ENCODE results near the gene RNF144A. TPM values are rescaled to one million over a fixed set of nuclear protein-coding genes. Genes with fewer than 3 reads are reported as not detected.

The RNF144A gene
- total RNA-seq, 1 experiment from 2014 or later, result 13.0 TPM

DNA sequence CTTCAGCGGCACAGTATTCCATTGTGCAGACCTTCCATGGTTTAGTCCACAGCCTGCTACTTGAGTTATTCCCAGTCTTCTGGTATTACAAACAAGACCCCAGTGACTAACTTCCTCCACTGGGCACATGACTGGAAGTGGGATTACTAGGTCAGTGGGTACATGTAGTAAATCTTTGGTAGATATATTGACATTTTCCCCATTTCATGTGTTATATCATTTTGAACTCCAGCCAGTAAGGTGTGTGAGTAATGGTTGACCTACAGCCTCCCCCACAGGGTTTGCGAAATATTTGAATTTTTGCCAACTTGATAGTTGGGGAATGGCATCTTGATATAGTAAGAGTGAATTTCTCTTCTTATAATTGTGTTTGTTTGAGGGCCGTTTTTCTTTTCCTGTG lies 58.8 kb downstream of the RNF144A start:
- Histone ChIP-seq H3K36me3 (ENCODE audit: control insufficient read depth in 1 of 2, insufficient read depth in 2 of 2, low read length in 2 of 2) (no peaks in the 10 kb centered on the region), H3K9ac (ENCODE audit: low read length) (0 out of 2 replicates have a peak overlapping the region, but pooled peaks have one; percentile 18), H3K27ac (ENCODE audit: low read depth, low read length) (no peak overlapping the region), H3K9me3 (ENCODE audit: control insufficient read depth in 1 of 2, insufficient read depth in 1 of 2, low read depth in 1 of 2, low read length in 2 of 2) (no peaks in the 10 kb centered on the region; a peak in 1 of 4 replicates), H3K4me2 (ENCODE audit: low read length) (peak overlapping the region; percentile 67), H3K4me1 (ENCODE audit: control insufficient read depth in 1 of 2, insufficient read depth in 2 of 2, low read length in 2 of 2) (peaks cover 32 to 54% of the 10 kb centered on the region in 2 experiments), H3K4me3 (replicated peaks in 1 of 2; ENCODE audit: low read depth in 1 of 2, low read length in 2 of 2) (peak overlapping the region in 1 of 2 experiments; percentile 12; a peak in 2 of 4 replicates), H4K20me1 (ENCODE audit: insufficient read depth) (no peaks in the 10 kb centered on the region), H3K79me2 (ENCODE audit: insufficient read depth, low read length) (no peaks in the 10 kb centered on the region), H3K9me2 (ENCODE audit: insufficient read depth) (no peaks in the 10 kb centered on the region), H3K27me3 (ENCODE audit: insufficient read depth, low read length) (no peaks in the 10 kb centered on the region), H2AFZ (ENCODE audit: low read depth, low read length, poor library complexity, severe bottlenecking) (no peak overlapping the region)
- ChIA-PET RAD21 (ENCODE audit: low non-redundant PET in 1 of 2, low total read pairs in 2 of 2, uncharacterized antibody in 2 of 2, unreplicated experiment in 2 of 2) (no interaction called here), CTCF (no interaction called here), POLR2A (no interaction called here)
- ATAC-seq (peak; percentile 34), DNase-seq (ENCODE audit: low read depth, low spot score) (peak; percentile 15)
- no TSS peak for BruUV-seq (replicated peaks)
- intact Hi-C loops (cut with micrococcal nuclease), result no loop called here
- TF ChIP-seq, protein P1, sequence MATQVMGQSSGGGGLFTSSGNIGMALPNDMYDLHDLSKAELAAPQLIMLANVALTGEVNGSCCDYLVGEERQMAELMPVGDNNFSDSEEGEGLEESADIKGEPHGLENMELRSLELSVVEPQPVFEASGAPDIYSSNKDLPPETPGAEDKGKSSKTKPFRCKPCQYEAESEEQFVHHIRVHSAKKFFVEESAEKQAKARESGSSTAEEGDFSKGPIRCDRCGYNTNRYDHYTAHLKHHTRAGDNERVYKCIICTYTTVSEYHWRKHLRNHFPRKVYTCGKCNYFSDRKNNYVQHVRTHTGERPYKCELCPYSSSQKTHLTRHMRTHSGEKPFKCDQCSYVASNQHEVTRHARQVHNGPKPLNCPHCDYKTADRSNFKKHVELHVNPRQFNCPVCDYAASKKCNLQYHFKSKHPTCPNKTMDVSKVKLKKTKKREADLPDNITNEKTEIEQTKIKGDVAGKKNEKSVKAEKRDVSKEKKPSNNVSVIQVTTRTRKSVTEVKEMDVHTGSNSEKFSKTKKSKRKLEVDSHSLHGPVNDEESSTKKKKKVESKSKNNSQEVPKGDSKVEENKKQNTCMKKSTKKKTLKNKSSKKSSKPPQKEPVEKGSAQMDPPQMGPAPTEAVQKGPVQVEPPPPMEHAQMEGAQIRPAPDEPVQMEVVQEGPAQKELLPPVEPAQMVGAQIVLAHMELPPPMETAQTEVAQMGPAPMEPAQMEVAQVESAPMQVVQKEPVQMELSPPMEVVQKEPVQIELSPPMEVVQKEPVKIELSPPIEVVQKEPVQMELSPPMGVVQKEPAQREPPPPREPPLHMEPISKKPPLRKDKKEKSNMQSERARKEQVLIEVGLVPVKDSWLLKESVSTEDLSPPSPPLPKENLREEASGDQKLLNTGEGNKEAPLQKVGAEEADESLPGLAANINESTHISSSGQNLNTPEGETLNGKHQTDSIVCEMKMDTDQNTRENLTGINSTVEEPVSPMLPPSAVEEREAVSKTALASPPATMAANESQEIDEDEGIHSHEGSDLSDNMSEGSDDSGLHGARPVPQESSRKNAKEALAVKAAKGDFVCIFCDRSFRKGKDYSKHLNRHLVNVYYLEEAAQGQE (IDR thresholded peaks at IDR 0.05; ENCODE audit: low read depth), result no peak
- TF ChIP-seq RAD21 (IDR thresholded peaks at IDR 0.05; ENCODE audit: low read depth), result no peak
- TF ChIP-seq, protein P2, sequence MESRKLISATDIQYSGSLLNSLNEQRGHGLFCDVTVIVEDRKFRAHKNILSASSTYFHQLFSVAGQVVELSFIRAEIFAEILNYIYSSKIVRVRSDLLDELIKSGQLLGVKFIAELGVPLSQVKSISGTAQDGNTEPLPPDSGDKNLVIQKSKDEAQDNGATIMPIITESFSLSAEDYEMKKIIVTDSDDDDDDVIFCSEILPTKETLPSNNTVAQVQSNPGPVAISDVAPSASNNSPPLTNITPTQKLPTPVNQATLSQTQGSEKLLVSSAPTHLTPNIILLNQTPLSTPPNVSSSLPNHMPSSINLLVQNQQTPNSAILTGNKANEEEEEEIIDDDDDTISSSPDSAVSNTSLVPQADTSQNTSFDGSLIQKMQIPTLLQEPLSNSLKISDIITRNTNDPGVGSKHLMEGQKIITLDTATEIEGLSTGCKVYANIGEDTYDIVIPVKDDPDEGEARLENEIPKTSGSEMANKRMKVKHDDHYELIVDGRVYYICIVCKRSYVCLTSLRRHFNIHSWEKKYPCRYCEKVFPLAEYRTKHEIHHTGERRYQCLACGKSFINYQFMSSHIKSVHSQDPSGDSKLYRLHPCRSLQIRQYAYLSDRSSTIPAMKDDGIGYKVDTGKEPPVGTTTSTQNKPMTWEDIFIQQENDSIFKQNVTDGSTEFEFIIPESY (IDR thresholded peaks at IDR 0.05; ENCODE audit: extremely low read depth, insufficient replicate concordance, low read length), result no peak
- TF ChIP-seq FOSL1 (IDR thresholded peaks at IDR 0.05; ENCODE audit: low read depth), result peak; percentile 66
- TF ChIP-seq CEBPB (IDR thresholded peaks at IDR 0.05; ENCODE audit: low read depth), result peak; percentile 97
- TF ChIP-seq, protein P3, sequence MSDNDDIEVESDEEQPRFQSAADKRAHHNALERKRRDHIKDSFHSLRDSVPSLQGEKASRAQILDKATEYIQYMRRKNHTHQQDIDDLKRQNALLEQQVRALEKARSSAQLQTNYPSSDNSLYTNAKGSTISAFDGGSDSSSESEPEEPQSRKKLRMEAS (IDR thresholded peaks at IDR 0.05), result peak; percentile 40
- TF ChIP-seq EZH2phosphoT487 (IDR thresholded peaks at IDR 0.05; ENCODE audit: borderline replicate concordance), result no peak
- TF ChIP-seq YY1 (IDR thresholded peaks at IDR 0.05; ENCODE audit: extremely low read depth, insufficient replicate concordance, low read depth, low read length), result no peak
- TF ChIP-seq POLR2AphosphoS5 (IDR thresholded peaks at IDR 0.05; ENCODE audit: low read depth, low read length), result peak; percentile 44
- peak; percentile 37; the same call in 1 of the 2 replicates for TF ChIP-seq CBX3 (IDR thresholded peaks at IDR 0.05; ENCODE audit: low read depth)
- TF ChIP-seq JUND (IDR thresholded peaks at IDR 0.05), result peak; percentile 55
- TF ChIP-seq ELF1 (IDR thresholded peaks at IDR 0.05; ENCODE audit: borderline replicate concordance, low read depth), result no peak
- no peak for TF ChIP-seq ZFX (IDR thresholded peaks at IDR 0.05)
- no peak for TF ChIP-seq TCF7L2 (IDR thresholded peaks at IDR 0.05; ENCODE audit: borderline replicate concordance, extremely low read depth, insufficient read depth, insufficient read length)
- TF ChIP-seq, protein P4, sequence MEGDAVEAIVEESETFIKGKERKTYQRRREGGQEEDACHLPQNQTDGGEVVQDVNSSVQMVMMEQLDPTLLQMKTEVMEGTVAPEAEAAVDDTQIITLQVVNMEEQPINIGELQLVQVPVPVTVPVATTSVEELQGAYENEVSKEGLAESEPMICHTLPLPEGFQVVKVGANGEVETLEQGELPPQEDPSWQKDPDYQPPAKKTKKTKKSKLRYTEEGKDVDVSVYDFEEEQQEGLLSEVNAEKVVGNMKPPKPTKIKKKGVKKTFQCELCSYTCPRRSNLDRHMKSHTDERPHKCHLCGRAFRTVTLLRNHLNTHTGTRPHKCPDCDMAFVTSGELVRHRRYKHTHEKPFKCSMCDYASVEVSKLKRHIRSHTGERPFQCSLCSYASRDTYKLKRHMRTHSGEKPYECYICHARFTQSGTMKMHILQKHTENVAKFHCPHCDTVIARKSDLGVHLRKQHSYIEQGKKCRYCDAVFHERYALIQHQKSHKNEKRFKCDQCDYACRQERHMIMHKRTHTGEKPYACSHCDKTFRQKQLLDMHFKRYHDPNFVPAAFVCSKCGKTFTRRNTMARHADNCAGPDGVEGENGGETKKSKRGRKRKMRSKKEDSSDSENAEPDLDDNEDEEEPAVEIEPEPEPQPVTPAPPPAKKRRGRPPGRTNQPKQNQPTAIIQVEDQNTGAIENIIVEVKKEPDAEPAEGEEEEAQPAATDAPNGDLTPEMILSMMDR (IDR thresholded peaks at IDR 0.05 in 2 of 3, conservative IDR thresholded peaks at IDR 0.05 in 1 of 3; ENCODE audit: borderline replicate concordance in 1 of 3, insufficient read depth in 1 of 3, low read depth in 2 of 3, low read length in 2 of 3), result no peak
- TF ChIP-seq EZH2 (IDR thresholded peaks at IDR 0.05), result no peak
- no peak for TF ChIP-seq POLR2A (IDR thresholded peaks at IDR 0.05; ENCODE audit: borderline replicate concordance, extremely low read depth, insufficient read depth, insufficient read length)
- TF ChIP-seq EGR1 (IDR thresholded peaks at IDR 0.05; ENCODE audit: low read depth), result peak; percentile 78
- no peak for TF ChIP-seq SIN3A (IDR thresholded peaks at IDR 0.05; ENCODE audit: low read depth)
- TF ChIP-seq, protein P5, sequence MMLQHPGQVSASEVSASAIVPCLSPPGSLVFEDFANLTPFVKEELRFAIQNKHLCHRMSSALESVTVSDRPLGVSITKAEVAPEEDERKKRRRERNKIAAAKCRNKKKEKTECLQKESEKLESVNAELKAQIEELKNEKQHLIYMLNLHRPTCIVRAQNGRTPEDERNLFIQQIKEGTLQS (IDR thresholded peaks at IDR 0.05), result no peak
- no peak for TF ChIP-seq ZNF274 (IDR thresholded peaks at IDR 0.05; ENCODE audit: low read depth, low read length)
- peak; percentile 33; the same call in 1 of the 2 replicates for TF ChIP-seq SRF (IDR thresholded peaks at IDR 0.05; ENCODE audit: low read depth)

All from HCT116 (cell line).